ENCODE data around the gene WWTR1.

WWTR1 gene

GRCh38 chr3:149620291-149621020 is 37.4 kb downstream of the WWTR1 start:
- in situ Hi-C loops (cut with MboI; ENCODE audit: low sequenced_read_pairs, unreplicated experiment): no loop called here
- TF ChIP-seq CTCF (IDR thresholded peaks at IDR 0.05; ENCODE audit: borderline replicate concordance, control extremely low read depth, extremely low read depth, insufficient read depth, missing control alignments): no peak
- DNase-seq (ENCODE audit: low spot score): no peak

- no peak for TF ChIP-seq CTCF (IDR thresholded peaks at IDR 0.05; ENCODE audit: borderline replicate concordance, control extremely low read depth, extremely low read depth, insufficient read depth, missing control alignments)
- no peak for DNase-seq (ENCODE audit: low spot score)
- in situ Hi-C loops (cut with MboI; ENCODE audit: low sequenced_read_pairs, unreplicated experiment): no loop called here
Measured at GRCh38 chr3:149619136-149619535, 38.7 kb downstream of the WWTR1 start.

GRCh38 chr3:149618151-149619123 is 39.4 kb downstream of the WWTR1 start:
- in situ Hi-C loops (cut with MboI; ENCODE audit: low sequenced_read_pairs, unreplicated experiment): no loop called here
- no peak for DNase-seq (ENCODE audit: low spot score)
- TF ChIP-seq CTCF (IDR thresholded peaks at IDR 0.05; ENCODE audit: borderline replicate concordance, control extremely low read depth, extremely low read depth, insufficient read depth, missing control alignments): no peak

GRCh38 chr3:149615731-149616221 is 42.0 kb downstream of the WWTR1 start:
- TF ChIP-seq CTCF (IDR thresholded peaks at IDR 0.05; ENCODE audit: borderline replicate concordance, control extremely low read depth, extremely low read depth, insufficient read depth, missing control alignments): no peak
- in situ Hi-C loops (cut with MboI; ENCODE audit: low sequenced_read_pairs, unreplicated experiment): no loop called here
- DNase-seq (ENCODE audit: low spot score): no peak

GRCh38 chr3:149613988-149614387 is 43.8 kb downstream of the WWTR1 start:
- no peak for TF ChIP-seq CTCF (IDR thresholded peaks at IDR 0.05; ENCODE audit: borderline replicate concordance, control extremely low read depth, extremely low read depth, insufficient read depth, missing control alignments)
- in situ Hi-C loops (cut with MboI; ENCODE audit: low sequenced_read_pairs, unreplicated experiment): no loop called here
- no peak for DNase-seq (ENCODE audit: low spot score)

- no peak for TF ChIP-seq CTCF (IDR thresholded peaks at IDR 0.05; ENCODE audit: borderline replicate concordance, control extremely low read depth, extremely low read depth, insufficient read depth, missing control alignments)
- DNase-seq (ENCODE audit: low spot score): no peak
- in situ Hi-C loops (cut with MboI; ENCODE audit: low sequenced_read_pairs, unreplicated experiment): no loop called here
Measured at GRCh38 chr3:149612456-149612855, 45.4 kb downstream of the WWTR1 start.

All from GM13976 (cell line).